K562 (cell line): ENCODE measurements around the gene PRR23E.

Source experiments
- POLR2AphosphoS5 ChIP-seq: IDR thresholded peaks from 2 replicates; pipeline ENCODE4 v1.6.1; 2011; ENCODE audit warnings: mild to moderate bottlenecking, low read depth, low read length, moderate library complexity; ENCODE audit not compliant: control insufficient read depth, insufficient read depth
- RAD21 ChIP-seq, 2 experiments: fragments of 250-450 bp in 1 of 2; fragments of 450-650 bp in 1 of 2; sonication (Bioruptor Pico) in 1 of 2; formaldehyde crosslinking in 1 of 2; IDR thresholded peaks in 1 of 2; conservative IDR thresholded peaks in 1 of 2; 2 replicates each; pipeline versions ENCODE4 v1.4.0 to v1.8.0; 2020 to 2022; ENCODE audit warnings: mild to moderate bottlenecking in 2 of 2, moderate library complexity in 1 of 2
- ZNF707 ChIP-seq: fragments of 250-450 bp; sonication (Bioruptor Pico); conservative IDR thresholded peaks from 2 replicates; pipeline ENCODE4 v1.8.0; 2022; ENCODE audit warnings: inconsistent platforms, mild to moderate bottlenecking, moderate library complexity
- ZNF780A ChIP-seq: fragments of 250-450 bp; sonication (Bioruptor Pico); IDR thresholded peaks from 2 replicates; pipeline ENCODE4 v1.5.0; 2021; ENCODE audit warnings: mild to moderate bottlenecking

- TF ChIP-seq ZNF707 (CRISPR knock-in tag) (no peak), ZNF780A (no peak), RAD21 (CRISPR knock-in tag; conservative IDR thresholded peaks at IDR 0.05 in 1 of 2, IDR thresholded peaks at IDR 0.05 in 1 of 2) (no peak), POLR2AphosphoS5 (no peak)
Observed at GRCh38 chr3:127161236-127161635, 31.7 kb upstream of the PRR23E start.
